EH (cell line): ENCODE measurements around the gene NR6A1.

ENCODE experiments used
- DNase-seq: peaks from one replicate; pipeline ENCODE4 v3.0.0-alpha.2; 2015; ENCODE audit warnings: low read depth

NR6A1 gene

DNA sequence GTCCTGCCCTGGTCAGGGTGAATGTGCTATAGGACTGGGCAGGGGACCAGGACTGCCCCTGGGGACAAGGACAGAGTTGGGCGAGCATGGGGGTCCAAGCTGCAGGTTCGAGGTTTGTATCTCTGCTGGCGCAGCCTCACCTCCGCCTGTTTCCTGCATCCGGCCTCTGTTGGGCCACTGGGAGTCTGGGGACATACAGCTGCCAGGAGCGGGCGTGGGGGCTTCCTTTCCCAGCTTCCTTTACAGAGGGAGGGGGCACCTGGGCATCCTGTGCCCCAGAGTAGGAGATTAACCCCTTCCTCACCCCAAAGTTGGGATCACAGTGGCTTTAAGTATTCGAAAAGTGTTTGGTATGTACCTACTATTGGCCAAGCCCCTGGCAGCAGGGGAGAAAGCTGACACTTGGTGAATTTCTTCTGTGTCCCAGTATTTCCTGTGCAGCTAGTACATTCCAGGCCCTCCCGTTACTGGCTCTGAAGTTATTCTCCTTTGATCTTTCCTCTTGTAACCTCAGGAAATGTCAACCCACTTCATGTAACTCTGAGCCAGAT is 24.8 kb upstream of the NR6A1 start:
- DNase-seq = peak; percentile 56

DNA sequence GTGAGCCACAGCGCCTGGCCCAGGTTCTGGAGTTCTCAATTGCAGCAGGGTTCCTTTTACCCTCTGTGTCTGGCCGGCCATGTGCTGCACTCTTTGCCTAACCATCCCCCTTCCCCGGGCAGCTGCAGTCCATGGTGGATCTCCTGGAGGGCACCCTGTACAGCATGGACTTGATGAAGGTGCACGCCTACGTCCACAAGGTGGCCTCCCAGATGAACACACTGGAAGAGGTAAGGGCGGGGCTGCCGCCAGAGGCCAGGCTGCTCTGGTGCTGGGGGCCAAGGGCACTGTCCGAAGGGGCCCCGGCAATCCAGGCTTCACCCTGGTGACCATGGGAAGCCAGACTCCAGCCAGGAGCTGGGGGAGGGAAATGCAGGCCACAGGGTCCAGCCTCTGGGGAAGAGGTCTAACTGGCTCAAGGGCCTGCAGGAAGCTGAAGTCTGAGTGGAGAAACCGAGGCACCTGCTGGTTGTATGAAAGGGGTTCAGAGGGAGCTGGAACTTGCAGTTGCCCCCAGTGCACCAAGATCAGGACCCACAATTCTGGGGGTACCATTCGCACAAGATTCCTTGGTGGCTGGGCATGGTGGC is 23.9 kb upstream of the NR6A1 start:
- DNase-seq = no peak

DNA sequence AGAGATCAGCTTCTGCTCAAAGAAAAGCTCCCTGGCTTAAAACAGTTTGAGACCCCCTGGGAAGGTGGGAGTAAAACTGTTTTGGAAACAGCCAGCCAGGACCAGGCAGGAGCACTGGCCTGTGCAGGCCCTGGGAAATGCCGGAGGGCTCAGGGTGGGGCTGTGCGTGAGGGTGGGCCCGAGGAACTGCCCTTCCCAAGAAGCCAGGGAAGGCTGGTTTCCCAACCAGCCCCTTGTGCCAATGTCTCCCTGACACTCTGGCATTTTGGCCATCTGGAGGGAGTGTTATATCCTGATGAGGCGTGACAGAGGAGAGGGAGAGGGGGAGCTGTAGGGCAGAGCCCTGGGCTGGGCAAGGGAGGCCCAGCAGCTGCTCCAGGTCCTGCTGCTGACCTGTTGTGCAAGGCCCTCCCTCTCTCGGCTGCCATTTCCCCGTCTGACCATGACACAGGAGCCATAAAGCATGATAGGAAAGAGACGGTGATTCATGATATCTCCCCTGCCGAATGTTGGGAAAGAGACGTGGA is 22.0 kb upstream of the NR6A1 start:
- DNase-seq = peak; percentile 75

DNA sequence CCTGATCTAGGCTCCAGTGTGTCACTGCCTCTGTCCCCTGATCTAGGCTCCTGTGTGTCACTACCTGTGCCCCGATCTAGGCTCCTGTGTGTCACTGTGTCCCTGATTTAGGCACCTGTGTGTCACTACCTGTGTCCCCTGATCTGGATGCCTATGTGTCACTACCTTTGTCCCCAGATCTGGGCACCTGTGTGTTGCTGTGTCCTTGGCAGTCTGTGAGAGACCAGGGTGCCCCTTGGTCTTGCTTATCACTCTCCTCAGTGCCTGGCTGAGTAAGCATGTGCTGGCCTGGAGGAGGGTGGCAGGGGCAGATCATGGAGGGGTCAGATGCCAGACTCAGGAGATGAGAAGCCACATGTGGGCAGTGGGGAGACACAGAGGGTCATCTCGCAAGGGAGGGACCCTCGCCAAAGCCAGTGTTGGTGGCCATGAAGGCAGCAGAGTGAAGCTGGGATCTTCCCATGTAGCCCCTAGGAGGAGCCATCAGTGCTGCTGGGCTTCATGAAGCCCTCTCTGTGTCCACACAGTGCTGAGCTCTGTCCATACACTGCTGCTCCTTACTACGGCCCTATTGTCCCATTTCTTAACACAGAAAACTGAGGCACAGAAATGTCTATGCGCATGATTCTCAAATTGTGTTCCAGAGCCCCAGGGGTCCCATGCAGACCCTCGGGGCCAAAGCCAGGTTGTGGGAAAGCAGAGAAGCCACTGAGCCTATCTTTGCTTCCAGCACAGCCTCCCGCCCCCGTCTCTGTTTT is 21.3 kb upstream of the NR6A1 start:
- DNase-seq = no peak

DNA sequence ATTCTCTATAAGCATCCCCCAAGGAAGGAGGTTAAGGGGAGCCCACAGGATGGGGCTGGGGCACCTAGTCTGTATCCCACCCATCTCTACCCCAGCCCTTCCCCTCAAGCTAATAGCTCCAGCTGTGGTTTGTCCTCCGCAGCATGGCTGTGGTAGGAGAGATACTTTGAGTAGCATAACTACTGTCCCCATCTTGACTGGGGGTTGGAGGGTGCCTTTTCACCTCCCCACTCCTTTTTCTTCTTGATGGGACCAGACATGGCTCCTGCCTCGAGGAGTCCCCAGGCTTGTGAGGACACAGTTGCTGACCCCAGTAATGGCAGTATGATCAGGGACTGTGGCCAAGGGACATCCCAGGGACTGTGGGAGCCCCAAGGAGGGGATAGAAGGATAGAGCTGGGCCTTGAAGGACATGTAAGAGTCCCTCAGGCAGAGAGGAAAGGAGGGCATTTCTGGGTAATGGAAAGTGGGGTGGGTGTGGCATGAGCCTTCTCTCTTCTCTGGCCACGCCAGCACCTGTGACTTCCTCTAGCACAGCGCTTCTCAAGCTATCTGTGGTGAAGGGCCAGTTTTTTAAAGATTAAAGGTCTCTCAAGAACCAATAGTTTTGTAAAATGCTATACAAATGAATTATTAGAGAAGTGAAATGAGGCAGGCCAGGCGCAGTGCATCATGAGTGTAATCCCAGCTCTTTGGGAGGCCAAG is 19.8 kb upstream of the NR6A1 start:
- DNase-seq = no peak

DNA sequence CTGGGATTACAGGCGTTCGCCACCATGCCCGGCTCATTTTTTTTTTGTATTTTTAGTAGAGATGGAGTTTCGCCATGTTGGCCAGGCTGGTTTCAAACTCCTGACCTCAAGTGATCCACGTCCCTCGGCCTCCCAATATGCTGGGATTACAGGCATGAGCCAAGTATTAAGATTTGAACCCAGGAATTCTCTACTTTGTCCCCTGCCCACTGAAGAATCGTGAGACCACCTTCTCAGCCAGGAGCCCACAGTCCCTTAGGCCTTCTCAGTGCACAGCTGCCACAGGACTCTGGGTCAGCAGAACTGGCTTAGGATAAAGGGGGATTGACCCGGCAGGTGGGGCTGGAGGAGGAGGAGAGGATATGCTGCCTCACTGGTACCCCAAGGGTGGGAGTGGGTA is 19.2 kb upstream of the NR6A1 start:
- DNase-seq = no peak

DNA sequence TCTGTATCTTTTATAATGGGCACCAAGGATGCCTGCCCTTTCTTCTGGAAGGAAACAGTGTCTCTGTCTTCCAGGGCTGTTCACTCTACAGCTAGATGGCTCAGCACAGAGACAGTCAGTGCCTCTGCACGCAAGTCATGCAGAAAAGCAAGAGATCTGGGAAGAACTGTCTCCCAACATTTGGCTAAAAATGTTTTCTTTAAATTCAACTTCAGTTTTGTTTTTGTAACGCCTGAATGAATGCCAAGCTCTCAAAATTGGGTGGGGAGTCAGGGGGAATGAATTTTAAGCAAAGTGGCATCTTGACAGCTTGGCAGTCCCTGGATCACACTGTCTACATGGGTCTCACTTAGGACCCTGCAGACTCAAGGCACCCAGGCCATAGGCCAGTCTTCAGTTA is 18.4 kb upstream of the NR6A1 start:
- DNase-seq = no peak

DNA sequence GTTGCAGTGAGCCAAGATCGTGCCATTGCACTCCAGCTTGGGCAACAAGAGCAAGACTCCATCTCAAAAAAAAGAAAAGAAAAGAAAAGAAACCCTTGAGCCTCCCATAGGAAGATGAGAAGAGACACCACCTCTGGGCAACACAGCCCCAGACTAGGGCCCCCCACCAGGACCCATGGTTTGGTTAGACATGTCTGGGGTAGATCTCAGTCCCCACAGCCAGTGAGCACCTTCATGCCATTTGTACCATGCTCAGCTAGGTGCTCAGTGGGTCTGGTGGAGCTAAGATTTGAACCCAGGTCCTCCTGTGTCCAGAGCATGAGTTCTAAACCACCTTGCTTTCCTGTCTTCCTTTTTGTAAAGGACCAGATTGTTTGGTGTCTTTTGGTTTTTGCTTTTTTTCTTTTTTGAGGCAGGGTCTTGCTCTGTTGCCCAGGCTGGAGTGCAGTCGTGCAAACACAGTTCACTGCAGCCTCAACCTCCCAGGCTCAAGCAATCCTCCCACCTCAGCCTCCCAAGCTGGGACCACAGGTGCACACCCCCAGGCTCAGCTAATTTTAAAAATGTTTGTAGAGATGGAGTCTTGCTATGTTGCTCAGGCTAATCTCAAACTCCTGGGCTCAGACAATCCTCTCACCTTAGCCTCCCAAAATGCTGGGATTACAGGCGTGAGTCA is 17.6 kb upstream of the NR6A1 start:
- DNase-seq = no peak

DNA sequence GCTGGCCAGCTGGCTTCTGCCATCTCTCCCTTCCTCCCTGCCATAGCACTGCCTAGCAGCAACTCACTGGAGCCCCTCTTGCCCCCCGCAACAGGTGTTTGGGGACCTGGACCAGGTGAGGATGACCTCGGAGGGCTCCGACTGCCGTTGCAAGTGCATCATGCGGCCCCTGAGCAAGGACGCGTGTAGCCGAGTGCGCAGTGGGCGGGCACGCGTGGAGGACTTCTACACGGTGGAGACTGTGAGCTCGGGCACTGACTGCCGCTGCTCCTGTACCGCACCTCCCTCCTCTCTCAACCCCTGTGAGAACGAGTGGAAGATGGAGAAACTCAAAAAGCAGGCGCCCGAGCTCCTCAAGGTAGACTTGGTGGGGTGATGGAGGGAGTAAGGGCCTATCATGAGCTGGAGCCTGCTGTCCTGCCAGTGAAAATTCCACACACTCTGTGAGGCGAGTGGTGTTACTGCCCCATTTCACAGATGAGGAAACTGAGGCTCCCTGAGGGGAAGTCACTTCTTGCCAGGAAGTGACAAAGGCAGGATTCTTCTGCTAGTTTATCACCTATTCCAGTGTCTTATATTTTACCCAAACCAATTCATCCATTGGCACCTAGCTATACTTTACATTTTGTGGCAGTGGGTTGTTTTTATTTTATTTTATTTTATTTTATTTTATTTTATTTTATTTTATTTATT is 15.9 kb upstream of the NR6A1 start:
- DNase-seq = no peak

DNA sequence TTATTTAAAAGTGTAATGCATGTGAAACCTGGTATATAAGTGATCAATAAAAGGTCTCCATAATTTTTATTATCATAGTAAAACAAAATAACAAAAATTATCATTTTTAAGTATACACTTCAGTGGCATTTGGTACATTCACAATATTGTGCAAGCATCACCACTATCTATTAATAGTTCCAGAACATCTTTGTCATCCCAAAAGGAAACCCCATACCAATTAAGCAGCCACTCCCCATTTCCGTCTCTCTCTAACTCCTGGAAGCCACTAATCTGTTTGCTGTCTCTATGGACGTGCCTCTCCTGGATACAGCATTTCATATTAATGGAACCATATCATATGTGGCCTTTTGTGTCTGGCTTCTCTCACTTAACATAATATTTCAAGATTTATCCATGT is 13.4 kb upstream of the NR6A1 start:
- DNase-seq = peak; percentile 86

DNA sequence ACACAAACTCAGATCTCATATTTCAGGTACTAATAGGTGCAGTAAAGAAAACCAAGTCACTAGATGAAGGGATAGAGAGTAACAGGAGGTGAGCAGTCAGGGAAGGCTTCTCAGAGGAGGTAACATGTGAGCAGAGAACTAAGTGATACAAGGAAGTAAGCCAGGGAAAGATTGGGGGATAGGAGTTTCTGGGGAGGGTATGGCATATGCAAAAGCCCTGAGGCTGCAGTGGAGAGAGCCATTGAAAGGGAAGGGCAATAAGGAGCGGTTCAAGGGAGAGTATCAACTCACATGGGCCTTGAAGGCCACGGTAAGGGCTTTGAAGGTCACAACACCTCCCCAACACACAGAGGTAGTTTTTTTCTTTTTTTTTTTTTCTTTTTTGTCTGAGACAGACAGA is 12.7 kb upstream of the NR6A1 start:
- DNase-seq = no peak

DNA sequence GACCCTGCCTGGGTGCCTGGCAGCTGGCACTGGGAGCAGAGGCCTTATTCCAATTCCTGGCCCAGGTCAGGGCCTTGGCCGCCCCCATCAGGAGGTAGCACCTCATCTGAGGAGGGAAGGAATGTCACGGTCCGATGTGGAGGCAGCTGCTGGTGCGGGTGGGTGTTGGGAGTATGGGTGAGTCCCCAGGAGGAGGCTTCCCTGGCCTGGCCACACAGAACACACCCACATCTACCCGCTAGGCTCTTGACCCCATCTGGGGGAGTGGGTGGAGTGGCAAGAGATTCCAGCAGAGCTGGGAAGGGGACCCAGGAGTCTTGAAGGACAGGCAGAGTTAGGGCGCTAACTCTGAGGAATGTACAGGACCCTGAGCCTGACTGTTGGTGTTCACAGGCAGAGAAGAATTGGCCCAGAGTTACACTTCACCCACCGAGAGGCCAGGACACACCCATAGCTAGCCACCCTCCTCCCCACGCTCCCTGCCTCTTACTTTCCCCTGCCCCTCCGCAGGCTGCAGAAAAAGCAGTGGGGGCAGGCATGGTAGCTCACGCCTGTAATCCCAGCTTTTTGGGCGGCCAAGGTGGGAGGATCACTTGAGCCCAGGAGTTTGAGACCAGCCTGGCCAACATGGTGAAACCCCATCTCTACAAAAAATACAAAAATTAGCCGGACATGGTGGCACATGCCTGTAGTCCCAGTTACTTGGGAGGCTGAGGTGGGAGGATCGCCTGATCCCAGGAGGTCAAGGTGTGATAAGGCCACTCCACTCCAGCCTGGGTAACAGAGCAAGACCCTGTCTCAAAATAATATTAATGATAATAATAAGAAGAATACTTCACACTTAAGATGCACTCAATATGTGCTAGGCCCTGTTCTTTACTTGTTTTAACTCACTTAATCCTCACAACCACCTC is 11.8 kb upstream of the NR6A1 start:
- DNase-seq = no peak

DNA sequence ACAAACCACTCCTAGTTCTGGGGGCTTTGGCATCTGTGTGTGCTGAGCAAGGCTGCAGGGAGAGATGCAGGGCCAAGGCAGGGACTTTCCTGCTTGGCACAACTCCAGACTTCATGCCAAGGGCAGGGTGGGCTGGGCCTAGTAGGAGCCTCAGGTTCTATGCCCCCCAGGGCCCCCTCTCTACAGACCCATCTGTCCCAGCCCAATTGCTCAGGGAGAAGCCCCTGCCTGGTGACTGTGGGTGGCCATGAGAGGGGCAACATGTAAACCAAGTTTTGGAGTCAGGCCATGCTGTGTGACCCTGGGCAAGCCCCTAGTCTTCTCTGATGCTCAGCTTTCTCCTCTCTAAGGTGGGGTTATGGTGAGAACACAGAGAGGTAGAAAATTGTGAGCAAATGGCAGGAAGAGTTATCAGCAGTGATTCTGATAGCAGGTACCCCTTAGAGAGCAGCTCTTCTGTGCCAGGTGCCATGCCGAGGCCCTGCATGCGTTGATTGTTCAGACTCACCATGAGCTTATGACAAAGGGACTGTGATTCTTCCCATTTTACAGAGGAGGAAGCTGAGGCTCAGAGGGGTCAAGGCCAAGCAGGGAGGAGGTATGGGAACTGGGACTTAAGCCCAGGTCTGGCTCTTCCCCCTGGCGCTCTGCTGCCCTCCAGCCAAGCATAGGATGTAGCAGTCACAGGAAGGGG is 11.0 kb upstream of the NR6A1 start:
- no peak for DNase-seq

DNA sequence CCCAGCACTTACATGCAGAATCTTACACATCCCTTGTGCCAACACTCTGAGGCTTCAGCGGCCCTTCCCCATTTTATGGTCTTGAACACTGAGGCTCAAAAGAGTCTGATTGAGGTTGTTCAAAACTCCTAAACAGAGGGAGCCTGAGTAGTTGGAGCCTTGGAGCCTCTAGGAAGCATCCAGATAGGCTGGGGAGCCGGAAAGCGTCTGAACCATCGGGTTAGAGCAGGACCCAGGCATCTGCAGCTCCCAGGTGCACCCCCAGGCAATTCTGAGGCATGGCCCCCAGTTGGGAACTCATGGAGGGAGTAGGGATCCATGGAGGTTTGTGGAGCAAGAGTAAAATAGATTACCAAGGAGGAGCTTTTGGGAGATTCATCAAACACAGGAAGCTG is 9.6 kb upstream of the NR6A1 start:
- no peak for DNase-seq

DNA sequence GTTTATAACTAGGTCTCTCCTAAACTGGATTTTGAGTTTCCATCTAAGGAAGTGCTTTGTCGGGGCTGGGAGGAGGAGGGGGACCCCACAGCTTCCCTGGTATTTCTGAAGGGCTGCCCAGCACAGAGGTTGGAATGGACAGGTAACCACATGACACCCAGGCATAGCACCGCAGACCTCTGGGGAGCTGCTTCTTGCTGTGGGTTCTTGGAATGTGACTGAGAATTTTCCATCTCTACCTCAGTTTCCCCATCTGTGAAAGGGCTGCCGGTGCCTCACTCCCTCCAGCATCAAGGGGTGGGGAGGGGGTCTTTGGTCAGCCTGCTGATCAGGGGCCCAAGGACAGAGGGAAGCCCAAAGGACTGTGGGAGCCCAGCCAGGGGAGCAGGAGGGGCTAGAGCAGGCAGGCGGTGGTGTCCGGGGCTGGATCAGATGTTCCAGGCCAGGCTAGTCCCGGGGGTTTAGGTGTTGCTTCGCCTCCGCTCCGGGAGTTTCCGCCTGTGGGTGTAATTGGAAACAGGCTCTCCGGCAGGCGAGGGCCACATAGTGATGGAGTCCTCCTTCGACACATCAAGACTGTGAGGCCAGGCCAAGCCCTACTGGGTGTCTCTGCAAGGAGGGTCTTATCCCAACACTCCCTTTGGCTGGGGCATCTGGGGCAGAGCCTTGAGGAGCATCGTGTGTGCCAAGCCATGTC is 9.1 kb upstream of the NR6A1 start:
- no peak for DNase-seq

DNA sequence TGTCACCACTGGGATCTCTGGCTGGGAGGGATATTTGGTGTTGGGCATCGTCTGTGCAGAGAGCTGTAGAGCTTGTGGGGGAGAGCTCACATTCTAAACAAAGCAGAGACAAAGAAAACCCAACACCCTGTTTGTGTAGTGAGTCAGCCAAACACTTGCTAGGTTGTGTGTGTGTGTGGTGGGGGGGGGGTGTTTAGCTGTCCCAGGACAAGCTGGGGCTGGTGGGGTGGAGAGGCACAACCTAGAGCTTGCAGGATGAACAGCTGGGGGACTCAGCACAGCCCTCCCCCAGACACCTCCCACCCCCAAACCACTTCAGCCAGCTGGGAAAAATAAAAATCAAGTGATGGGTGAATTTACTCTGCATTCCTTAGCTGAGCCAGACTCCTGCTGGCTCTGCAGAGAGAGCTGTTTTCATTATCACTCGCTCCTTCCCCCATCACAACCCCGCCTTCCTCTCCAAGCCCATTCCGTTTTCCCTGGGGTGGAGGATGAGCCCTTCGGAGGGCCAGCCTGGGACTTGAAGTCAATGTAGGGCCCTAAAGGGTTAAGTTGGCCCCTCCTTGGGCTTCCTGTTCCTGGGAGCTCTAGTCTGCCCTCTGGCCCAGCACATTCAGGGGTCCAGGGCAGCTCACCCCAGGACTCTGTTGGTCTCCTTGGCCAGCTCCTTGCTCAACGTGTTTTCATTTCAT is 8.4 kb upstream of the NR6A1 start:
- peak; percentile 92 for DNase-seq

DNA sequence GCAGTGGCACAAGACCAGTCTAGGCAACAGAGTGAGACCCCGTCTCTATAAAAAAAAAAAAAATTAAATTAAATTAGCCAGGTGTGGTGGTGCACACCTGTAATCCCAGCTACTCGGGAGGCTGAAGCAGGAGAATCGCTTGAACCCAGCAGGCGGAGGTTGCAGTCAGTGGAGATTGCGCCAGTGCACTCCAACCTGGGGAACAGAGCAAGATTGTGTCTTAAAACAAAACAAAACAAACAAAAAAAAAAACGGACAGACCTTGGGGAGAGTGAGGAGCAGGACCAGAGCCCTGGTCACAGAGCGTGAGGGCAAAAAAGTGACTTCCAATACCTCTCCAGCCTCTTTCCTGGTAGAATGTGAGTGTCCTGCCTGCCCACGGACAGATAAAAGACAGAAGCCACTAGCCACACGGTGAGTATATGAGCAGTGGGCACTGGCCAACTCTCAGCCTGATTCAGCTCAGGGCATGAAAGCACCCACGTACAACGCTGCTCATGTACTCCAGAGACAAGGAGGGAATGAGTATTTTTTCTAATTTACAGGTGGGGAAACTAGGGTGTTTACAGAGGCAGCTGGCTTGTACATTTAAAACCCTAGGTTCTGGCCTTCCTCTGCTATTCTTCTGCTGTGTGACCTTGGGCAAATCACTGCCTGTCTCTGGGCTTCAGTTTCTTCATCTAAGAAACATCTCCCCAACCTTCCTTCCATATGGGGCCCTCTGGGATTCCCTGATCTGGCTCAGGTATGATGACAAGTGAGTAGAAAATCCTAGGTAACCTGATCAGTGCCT is 7.7 kb upstream of the NR6A1 start:
- no peak for DNase-seq
